LoVo (cell line): ENCODE results near the gene STK32A.
A peak's percentile ranks its signal among the peaks of the same experiment; 100 is the strongest.
"Not testable (repeated sequence)": the region's sequence is repeated elsewhere in the genome, so short reads cannot be mapped to it uniquely, and the experiment has no call there.

Experiments
- DNase-seq: peaks from one replicate; pipeline ENCODE4 v3.0.0-alpha.2; 2016; ENCODE audit warnings: low spot score

STK32A gene

DNA sequence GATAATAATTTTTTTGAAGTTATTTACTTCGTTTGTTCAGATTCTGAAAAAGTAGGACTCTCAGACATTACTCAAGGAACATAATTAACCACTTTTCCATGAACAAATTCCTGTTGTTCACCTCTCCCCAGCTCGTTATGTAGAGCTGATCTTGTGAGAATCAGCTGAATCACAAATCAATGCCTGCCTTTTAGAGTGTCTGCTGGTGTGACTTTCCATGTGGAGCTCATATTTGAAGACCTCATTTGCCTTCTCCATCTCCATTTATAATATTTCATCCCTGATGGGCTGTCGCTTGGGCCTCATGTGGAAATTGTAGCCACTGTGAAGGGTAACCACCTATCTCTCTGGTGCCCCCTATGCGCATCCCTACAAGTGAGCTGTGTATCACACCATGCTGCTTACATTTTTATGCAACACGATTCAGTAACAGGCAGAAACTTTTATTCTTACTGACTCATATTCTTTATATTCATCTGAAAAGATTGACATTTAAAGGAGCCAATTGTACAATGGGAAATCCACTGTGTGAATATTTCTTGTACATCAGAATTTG, 111.3 kb downstream of the STK32A start:
- DNase-seq = no peak

DNA sequence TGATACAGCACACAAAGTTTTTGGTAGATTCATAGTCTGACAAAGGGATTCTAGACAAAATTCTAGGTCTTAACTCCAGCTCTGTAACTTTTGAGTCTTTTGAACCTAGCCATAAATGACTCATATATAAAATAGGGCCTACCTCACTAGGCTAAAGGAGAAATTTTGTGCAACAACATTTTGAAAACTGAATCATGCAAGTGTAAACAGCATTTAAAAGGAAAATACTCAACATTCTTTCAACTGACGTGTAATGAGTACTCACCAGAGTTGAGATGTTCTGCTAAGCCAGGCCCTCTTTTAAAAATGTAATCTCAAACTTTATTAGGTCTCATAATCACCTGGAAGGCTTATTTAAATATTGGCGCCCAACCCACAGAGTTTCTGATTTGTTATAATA, 113.2 kb downstream of the STK32A start:
- no peak for DNase-seq

DNA sequence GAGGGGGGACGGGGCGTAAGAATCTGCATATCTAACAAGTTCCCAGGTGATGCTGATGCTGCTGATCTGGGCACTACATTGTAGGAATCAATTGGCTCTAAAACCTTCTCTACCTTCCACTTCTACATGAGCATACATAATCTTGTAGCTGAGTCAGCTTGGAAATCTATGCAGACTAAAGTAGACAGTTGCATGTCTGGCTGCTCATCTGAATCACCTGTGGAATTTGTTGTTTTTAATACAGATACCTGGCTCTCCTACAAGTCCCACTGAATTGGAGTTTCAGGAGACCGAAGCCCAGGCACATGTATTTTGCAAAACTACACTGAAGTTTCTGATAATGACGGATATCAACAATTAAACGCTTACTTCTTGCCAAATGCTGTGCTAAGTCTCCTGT, 113.6 kb downstream of the STK32A start:
- no peak for DNase-seq

DNA sequence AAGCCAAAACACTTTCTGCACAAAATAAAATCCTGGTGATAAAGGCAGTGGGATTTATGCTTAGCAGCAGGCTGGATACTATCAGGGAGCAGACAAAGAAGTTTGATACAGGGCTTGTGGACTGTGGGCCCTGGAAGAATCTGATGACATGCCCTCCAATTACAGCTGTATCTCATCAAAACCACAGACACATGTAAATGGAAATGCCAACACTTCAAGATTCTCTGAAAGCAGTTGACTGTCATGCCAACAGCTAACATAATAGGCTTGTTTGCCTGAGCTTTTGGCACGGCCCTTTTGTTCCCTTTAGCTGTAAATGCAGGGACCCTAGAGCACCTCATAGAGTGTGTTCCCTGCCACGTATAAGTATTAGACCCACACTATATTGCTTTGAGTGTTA, 114.4 kb downstream of the STK32A start:
- DNase-seq = no peak

DNA sequence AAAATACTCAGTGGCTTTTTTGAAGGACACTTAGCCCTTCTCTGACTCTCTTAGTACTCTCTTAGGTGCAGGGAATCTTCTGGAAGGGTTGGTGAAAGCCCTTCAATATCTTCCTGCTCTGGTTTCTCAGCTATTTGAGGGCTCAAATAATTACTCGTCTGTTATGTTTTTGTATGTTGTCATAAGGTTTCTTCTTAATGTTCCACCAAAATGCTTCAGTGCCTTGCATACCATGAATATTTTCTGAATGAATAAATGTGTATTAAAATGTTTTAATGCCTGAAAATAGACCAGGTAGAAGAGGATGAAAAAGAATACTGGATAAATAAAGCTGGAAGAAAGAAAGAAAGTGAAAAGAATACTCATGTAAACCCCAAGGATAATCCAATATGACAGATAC, 124.3 kb downstream of the STK32A start:
- no peak for DNase-seq

DNA sequence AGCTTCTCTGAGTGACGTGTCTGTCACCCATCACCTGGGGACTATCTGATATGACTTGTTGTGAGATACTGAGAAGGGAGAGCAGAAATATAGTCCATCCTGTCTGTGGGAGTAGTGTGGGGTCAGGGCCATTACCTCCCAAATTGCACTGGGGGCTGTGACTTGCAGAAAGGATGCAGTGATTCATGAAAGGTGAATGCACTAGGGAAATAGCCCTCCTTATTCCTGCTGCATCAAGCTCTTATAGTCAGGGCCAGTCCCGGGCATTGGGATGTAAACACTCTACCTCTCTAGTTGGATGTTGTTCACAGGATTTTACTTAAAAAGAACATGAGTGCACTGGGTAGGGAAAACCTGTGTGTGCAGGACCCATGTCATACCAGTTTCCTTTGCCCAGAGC, 124.8 kb downstream of the STK32A start:
- no peak for DNase-seq

DNA sequence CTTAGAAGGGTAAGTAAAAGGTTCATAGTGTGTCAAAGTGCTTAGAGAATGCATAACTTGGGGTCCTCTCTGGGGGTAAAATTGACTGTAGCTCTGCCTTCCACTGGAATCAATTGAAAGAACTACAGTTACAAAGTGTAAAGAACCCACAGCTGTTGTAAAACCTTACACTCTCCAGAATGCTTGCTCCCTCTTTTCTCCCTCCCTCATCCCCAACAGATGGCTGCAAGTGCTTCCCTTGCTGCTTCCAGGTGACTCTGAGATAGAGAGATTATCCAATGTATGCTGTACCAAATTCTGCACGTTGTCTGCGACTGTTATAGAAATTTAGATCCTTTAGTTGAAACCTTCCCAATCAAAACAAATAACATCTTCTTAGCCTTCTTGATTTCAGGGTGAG, 126.0 kb downstream of the STK32A start:
- DNase-seq = no peak

DNA sequence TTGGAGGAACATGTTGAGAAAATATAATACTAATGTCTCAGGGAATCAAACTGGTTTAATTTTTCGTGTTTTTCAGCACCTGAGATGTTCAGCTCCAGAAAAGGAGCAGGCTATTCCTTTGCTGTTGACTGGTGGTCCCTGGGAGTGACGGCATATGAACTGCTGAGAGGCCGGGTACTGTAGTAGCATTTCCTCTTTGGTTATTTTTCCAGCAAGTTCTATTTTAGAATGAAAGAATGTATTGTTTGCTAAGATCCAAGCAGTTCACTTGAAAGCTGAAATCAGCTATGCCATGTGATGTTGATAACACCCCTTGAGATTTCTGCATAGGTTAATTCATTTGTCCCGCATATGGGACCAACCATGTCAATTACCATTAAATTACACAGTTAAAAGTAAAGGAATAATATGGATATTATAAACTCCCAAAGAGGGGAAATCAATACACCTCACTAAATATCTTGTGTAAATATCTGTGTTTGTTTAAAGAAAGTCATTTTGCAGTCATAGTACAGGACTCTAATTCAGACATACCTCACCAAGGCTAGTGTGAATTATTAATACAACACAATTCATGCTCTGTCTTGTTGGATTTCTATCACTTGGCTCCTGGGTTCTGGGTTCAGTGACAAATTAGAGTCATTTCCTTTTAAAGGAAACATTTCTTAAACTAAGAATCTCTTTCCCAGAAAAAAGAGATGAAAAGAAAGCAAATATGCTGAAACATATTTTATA, 126.8 kb downstream of the STK32A start:
- no peak for DNase-seq

DNA sequence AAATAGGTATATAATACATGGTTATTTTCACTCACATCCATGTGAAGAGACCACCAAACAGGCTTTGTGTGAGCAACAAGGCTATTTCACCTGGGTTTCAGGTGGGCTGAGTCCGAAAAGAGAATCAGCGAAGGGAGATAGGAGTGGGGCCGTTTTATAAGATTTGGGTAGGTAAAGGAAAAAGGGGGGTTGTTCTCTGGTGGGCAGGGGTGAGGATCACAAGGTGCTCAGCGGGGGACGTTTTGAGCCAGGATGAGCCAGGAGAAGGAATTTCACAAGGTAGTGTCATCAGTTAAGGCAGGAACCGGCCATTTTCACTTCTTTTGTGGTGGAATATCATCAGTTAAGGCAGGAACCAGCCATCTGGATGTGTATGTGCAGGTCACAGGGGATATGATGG, 132.6 kb downstream of the STK32A start:
- not testable (repeated sequence) for DNase-seq

DNA sequence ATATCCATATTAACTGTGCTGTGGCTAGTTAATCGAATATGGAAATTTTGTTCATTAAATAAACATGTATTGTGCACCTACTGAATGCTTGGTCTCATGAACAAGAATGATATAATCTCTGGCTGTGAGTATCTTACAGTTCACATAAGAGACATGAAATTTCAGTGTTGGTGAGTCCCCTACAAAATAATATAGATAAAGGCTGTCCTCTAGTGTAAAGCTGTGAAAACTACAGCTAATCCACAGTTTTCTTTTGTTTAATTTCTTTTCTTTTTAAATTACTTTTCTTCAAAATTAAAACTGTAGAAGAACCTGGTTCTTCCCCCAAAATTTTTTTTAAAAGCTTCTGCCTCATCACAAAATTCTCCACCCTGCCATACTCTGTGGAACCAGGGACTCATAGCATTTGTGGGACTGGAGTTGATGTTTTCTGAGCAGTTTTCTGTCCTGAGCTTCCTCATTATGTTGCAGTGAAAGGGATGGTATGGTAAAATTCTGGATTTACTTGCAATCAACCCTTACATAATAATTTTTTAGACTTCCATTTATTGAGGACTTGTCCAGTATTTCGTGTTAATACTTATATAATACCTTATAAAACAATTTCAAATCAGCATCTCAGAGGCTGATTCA, 135.0 kb downstream of the STK32A start:
- DNase-seq = peak; percentile 14

DNA sequence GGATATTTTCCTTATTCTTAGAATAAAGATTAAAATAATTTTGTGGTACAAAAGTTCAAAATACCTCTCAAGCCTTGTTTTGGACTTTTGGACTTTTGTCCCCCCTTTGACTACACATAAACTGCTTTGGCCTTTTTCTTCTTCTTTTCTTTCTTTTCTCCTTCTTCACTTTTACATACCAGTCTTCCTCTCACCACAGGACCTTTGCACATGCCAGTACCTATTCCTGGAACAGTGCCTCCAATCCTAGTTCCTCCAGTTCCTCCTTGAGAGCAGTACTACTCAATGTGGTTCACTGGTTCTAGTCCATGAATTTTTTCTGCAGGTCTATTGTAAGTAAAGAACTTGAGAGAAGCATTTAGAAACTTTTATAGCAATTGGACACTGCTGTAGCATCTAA, 136.5 kb downstream of the STK32A start:
- DNase-seq = no peak

DNA sequence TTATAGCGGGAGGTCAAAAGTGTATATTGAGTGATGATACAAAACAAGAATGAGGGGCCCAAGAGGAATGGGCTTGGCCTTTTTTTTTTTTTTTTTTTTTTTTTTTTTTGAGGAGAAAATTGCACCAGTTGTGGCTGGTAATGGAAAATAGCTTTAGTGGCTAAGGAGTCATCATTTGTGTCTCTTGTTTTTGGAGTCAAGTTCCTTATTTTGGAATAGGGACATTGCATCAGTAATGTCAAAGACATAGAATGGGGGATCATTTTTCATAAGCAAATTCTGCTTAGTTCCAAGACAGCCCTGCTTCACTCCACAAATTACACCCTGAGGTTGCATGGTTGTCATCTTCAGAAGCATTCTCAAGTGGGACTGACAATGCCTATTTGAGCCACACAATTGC, 137.4 kb downstream of the STK32A start:
- no peak for DNase-seq

DNA sequence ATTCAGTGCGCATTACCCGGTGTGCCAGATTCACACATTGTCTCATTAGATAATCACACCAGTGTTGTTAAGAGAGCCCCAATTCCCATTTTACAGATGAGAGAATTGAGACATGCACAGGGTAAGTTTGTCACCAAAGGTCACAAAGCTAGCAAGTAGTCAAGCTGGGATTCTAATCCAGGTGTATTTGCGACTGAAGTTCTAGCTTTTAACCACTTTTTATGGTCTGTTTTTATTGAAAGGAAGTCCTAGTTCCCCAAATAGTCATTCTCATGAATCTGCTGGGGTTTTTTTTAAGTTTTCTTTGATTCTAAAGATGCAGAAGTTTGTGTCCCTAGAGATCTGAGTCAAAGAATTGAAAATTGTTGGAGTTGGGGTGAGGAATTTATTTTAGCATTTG, 138.5 kb downstream of the STK32A start:
- no peak for DNase-seq

DNA sequence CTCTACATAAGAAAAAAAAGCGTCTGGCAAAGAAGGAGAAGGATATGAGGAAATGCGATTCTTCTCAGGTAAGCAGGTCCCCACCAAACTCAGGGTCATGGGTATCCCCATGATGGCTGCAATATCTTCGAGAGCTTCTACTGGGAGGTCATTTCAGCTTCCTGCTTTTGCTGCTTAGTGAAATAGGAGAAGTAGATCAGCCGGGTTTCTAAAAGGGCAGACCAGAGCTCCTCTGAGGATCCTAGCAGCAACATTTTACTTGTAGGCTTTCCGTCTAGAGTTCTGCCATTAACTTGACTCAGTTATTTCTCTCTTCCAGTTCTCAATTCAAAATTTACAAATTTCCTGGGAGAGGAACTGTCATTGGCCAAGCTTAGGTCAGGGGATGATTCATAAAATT, 140.3 kb downstream of the STK32A start:
- DNase-seq = no peak

DNA sequence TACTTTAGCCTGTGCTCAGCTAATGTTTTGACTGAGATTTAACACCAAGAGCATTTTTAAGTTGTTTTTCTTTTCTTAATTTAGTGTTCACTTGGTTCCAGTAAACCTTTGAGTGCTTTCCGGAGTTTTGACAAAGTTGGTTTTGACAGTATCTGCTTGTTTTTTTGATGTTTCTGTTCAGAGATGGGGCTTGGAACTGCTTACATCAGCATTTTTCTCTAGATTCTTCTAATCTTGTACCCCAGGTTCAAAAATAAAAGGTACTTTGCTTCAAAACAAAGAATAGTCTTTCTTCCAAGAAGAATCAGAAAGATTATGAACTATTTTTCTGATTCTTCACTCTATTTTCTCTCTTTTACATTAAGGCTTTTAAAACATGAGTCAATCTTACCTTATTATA, 142.9 kb downstream of the STK32A start:
- DNase-seq = no peak

DNA sequence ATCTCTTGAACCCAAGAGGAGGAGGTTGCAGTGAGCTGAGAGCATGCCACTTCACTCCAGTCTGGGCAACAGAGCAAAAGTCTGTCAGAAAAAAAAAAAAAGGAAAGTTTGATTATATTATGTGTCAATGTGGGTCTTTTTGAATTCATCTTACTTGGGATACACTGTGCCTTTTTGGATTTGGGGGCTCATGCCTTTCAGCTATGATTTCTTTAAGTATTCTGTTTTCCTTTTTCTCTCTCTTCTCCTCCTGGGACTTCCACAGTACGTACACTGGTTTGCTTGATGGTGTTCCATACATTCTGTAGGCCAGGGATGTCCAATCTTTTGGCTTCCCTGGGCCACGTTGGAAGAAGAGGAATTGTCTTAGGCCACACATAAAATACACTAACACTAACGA, 146.7 kb downstream of the STK32A start:
- DNase-seq = no peak

DNA sequence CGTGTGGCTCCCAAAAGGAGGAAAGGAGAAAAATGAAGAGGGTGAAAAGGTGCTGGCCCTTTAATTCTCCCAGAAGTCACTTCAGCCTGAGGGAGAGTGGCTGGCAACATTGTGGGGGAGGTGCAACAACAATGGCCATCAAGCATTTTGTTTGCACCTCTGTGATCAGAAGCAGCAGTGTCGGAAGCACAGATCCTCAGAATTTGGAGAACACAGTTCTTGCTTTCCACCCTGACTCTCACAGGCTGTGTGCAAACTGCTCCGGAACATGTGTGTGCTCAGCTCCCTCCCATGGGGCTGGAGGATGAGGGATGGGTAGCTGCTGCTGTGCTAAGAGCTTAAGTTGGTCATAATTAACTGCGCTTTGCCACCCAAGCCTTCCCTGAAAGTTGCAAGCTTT, 147.9 kb downstream of the STK32A start:
- no peak for DNase-seq

DNA sequence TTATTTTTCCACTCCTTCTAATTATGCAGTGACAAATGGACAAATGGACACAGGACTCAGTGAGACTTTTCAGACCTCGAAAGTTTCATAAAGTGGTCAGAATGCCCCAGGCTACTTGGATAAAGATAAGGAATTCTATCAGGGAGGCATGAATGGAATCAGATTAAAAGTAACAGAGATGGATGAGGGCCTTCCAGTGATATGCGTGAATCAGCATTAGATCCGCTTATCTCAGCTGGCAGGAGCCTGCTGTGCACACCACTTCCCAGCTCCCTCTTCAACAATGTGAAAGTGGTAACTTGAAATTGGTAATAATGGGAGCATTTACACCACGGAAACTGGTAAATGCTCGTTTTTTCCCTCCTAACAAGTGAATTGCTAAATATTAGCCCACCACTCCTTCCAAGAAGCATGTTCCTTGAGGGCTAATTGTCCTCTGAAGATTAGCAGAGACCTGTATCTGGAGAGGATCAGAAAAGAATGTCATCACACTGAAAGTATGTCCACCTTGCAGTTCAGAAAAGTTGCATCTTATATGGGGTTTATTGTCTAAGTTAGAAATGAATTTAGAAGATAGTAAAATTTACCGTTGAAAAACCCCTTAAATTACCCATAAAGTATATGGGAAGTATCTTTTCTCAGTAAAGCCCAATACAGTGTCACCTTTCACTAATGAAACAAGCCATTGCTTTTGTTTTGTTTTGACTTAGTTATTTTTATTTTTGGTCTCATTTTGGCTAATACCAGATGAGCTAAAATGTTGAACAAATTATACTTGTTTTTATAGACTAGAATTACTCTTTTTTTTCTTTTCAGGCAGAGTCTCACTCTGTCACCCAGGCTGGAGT, 149.7 kb downstream of the STK32A start:
- no peak for DNase-seq

DNA sequence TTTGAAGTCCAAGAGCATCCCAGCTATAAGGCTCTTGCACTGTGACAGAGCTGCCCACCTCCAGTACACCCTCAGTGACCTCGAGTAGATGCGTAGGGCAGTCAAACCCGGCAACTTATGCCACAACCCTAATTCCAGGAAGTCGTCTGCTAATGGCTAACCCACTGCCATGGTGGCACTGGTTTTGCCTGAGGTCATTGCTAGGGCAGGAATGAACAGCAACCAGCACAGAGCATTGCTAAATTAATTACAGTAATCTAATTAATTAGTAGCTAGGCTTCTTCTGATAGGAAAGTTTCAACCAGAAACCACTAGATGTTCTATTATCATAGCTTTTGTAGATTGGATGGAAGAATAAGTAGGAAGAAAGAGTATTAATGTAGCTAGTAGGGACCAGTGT, 152.3 kb downstream of the STK32A start:
- no peak for DNase-seq

DNA sequence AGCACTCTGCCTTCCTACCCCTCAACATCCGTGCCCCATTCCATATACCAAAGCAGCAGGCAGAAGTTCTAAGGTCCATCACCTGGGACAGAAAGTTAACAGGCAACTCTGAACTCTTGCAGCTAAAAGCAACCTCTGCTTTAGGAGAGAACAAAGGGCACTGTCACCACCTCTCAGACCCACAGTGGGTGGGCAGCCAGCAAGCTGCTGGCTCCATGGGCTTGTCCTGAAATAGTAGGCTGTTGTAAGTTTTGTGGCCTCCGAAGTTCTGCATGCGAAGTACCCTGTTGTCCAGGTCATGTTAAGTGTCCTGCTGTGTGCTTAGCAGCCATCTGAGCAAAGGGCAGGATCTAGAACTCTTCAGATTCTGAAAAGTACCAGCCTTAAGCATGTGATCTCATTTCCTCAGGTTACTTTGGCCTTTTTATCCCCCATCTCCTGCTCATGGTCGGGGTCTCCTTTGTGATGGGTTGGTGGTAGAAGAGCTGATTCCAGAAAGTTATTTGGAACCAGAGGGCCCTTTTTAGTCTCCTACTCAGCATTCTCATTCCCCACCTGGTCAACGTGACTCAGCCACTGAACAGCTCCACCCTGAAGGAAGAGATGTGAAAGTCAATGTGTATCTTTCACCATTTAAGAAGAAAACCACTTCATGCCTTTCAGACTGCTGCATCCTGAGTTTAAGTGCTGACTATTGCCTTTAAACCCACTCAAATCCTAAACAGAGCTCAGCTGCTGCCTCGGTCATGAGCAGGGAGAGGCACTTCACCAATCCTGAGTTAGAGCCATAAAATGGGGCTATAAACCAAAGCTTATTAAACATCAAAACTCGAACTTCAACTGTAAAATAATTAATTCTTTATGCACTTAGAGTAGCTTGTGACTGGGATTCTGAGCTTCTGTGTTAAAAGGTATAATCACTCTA, 153.6 kb downstream of the STK32A start:
- DNase-seq = no peak

DNA sequence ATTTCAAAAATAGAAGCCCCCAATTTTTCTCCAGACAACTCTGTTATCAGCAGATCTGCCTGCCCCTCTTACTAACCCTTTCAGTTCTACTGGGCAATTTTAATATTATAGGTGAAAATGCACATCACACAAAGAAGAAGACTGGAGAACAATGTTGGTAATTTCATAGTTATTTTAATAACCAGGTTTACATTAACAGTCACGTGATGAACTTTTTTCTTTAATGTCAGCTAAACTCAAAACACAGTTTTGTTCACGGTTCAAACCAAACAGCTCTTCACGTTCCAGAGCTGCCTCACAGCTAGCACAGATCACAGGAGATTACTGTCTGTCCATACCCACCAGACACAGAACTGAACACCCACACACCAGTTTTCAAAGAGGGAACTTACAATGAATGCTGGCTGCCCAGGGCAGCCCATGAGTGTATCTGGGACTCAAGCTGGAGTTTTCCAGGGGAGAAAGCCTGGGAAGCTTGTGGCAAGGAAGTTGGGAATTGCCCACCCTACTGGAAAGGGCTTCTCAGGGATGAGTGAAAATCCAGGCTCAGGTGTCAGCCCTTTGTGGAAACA, 155.9 kb downstream of the STK32A start:
- no peak for DNase-seq
